Neural cell (in vitro differentiated cells): Measurements from ENCODE around the gene ITGB4. TPM values are rescaled to one million over a fixed set of nuclear protein-coding genes. Genes with fewer than 3 reads are reported as not detected.

Experiments used
- H2AFZ ChIP-seq: fragments of 200-600, 300-800 bp; sonication (generic), shearing (Covaris generic); 2 replicates; pipeline ENCODE4 v1.6.0; 2014; ENCODE audit warnings: low read depth, mild to moderate bottlenecking, antibody characterized with exemption, low read length, moderate library complexity
- H3F3A ChIP-seq: fragments of 200-600 bp; shearing (Covaris generic); 2 replicates; pipeline ENCODE4 v1.6.1; 2016; ENCODE audit warnings: mild to moderate bottlenecking, moderate library complexity, mixed read lengths, antibody characterized with exemption, low read length; ENCODE audit not compliant: insufficient read depth, poor library complexity, severe bottlenecking
- H3K27ac ChIP-seq: fragments of 200-600, 300-800 bp; sonication (generic), shearing (Covaris generic); 2 replicates; pipeline ENCODE4 v1.5.1; 2014; ENCODE audit warnings: mild to moderate bottlenecking, low read length, moderate library complexity
- H3K27me3 ChIP-seq: fragments of 300-800, 200-600 bp; sonication (generic), shearing (Covaris generic); 2 replicates; pipeline ENCODE4 v1.6.0; 2014; ENCODE audit warnings: mild to moderate bottlenecking, low read depth, low read length, moderate library complexity; ENCODE audit not compliant: insufficient read depth
- H3K36me3 ChIP-seq: fragments of 300-800, 200-600 bp; sonication (generic), shearing (Covaris generic); 2 replicates; pipeline ENCODE4 v1.5.1; 2014; ENCODE audit warnings: mild to moderate bottlenecking, antibody characterized with exemption, low read length, moderate library complexity; ENCODE audit not compliant: insufficient read depth
- H3K4me2 ChIP-seq: fragments of 300-800, 200-600 bp; sonication (generic), shearing (Covaris generic); 2 replicates; pipeline ENCODE4 v1.6.0; 2014; ENCODE audit warnings: mild to moderate bottlenecking, low read length
- H3K4me3 ChIP-seq: fragments of 300-800, 200-600 bp; sonication (generic), shearing (Covaris generic); 2 replicates; pipeline ENCODE4 v1.5.1; 2014; ENCODE audit warnings: mild to moderate bottlenecking, low read length, moderate library complexity
- H3K79me2 ChIP-seq: fragments of 200-600 bp; shearing (Covaris generic); replicated peaks from 2 replicates; pipeline ENCODE4 v1.6.0; 2014; ENCODE audit warnings: mild to moderate bottlenecking, low read length, moderate library complexity; ENCODE audit not compliant: insufficient read depth
- H3K9ac ChIP-seq: fragments of 300-800, 200-600 bp; sonication (generic), shearing (Covaris generic); 2 replicates; pipeline ENCODE4 v1.6.1; 2016; ENCODE audit warnings: mild to moderate bottlenecking, low read length, mixed read lengths
- H3K9me2 ChIP-seq: fragments of 200-600 bp; shearing (Covaris generic); 2 replicates; pipeline ENCODE4 v1.6.1; 2016; ENCODE audit warnings: mild to moderate bottlenecking, low read length, mixed read lengths; ENCODE audit not compliant: insufficient read depth
- H3K9me3 ChIP-seq: fragments of 200-600, 300-800 bp; sonication (generic), shearing (Covaris generic); 2 replicates; pipeline ENCODE4 v1.6.1; 2016; ENCODE audit warnings: mild to moderate bottlenecking, mixed run types, low read length, moderate library complexity, mixed read lengths
- H4K20me1 ChIP-seq: fragments of 200-600 bp; shearing (Covaris generic); 2 replicates; pipeline ENCODE4 v1.6.1; 2016; ENCODE audit warnings: mild to moderate bottlenecking, mixed run types; ENCODE audit not compliant: insufficient read depth
- CTCF ChIP-seq: fragments of 450-650 bp; IDR thresholded peaks from 2 replicates; pipeline ENCODE4 v1.5.1; 2014; ENCODE audit warnings: antibody characterized with exemption, mild to moderate bottlenecking, moderate library complexity; ENCODE audit not compliant: poor library complexity, severe bottlenecking
- EP300 ChIP-seq: fragments of 450-650 bp; conservative IDR thresholded peaks from 2 replicates; pipeline ENCODE4 v1.6.1; 2014; ENCODE audit warnings: antibody characterized with exemption, mild to moderate bottlenecking, moderate library complexity; ENCODE audit not compliant: poor library complexity, severe bottlenecking
- EZH2 ChIP-seq: fragments of 200-600, 300-800 bp; shearing (Covaris generic), sonication (generic); IDR thresholded peaks from 2 replicates; pipeline ENCODE4 v1.6.1; 2014; ENCODE audit warnings: antibody characterized with exemption, low read length, borderline replicate concordance, mild to moderate bottlenecking; ENCODE audit not compliant: insufficient read depth, poor library complexity, severe bottlenecking
- MXI1 ChIP-seq: fragments of 450-650 bp; conservative IDR thresholded peaks from 2 replicates; pipeline ENCODE4 v1.6.1; 2014; ENCODE audit warnings: antibody characterized with exemption, mild to moderate bottlenecking; ENCODE audit not compliant: poor library complexity, severe bottlenecking
- POLR2AphosphoS5 ChIP-seq: IDR thresholded peaks from 2 replicates; pipeline ENCODE4 v1.6.1; 2012
- RAD21 ChIP-seq: fragments of 450-650 bp; conservative IDR thresholded peaks from 2 replicates; pipeline ENCODE4 v1.6.1; 2014; ENCODE audit warnings: antibody characterized with exemption, mild to moderate bottlenecking, moderate library complexity
- REST ChIP-seq: IDR thresholded peaks from 2 replicates; pipeline ENCODE4 v1.6.1; 2012; ENCODE audit warnings: borderline replicate concordance
- SMC3 ChIP-seq: fragments of 450-650 bp; conservative IDR thresholded peaks from 2 replicates; pipeline ENCODE4 v1.6.1; 2014; ENCODE audit warnings: antibody characterized with exemption, mild to moderate bottlenecking, moderate library complexity; ENCODE audit not compliant: poor library complexity
- TAF1 ChIP-seq: IDR thresholded peaks from 2 replicates; pipeline ENCODE4 v1.6.1; 2012; ENCODE audit warnings: low read depth
- polyA plus RNA-seq: library from polyadenylated mRNA; depleted of rRNA; stranded (reverse); fragments of >200 nt; gene quantifications from 2 replicates; pipeline ENCODE4 v1.2.3, GENCODE V29; 2014

The ITGB4 gene
- polyA plus RNA-seq, 1 donor from 2014 or later, result not detected

GRCh38 chr17:75785016-75785890 lies 64.0 kb downstream of the ITGB4 start:
- peak overlapping the region; percentile 68 for H3K4me3 ChIP-seq
- no peaks in the 10 kb centered on the region for H3K36me3 ChIP-seq
- TF ChIP-seq POLR2AphosphoS5 (peak; percentile 95), TAF1 (peak; percentile 47), MXI1 (no peak), EP300 (peak; percentile 82), REST (peak; percentile 94), CTCF (no peak), SMC3 (no peak)
- no peaks in the 10 kb centered on the region for H3K9me2 ChIP-seq
- H3K79me2 ChIP-seq, result peaks cover 36% of the 10 kb centered on the region
- peaks cover 16% of the 10 kb centered on the region for H3F3A ChIP-seq
- H3K27me3 ChIP-seq, result no peaks in the 10 kb centered on the region
- H3K9ac ChIP-seq, result peak overlapping the region; percentile 93
- H4K20me1 ChIP-seq, result no peaks in the 10 kb centered on the region
- H2AFZ ChIP-seq, result peak overlapping the region; percentile 67
- H3K9me3 ChIP-seq, result no peaks in the 10 kb centered on the region
- H3K27ac ChIP-seq, result peak overlapping the region; percentile 98
- H3K4me2 ChIP-seq, result peak overlapping the region; percentile 78

GRCh38 chr17:75791254-75791653 lies 70.0 kb downstream of the ITGB4 start:
- TF ChIP-seq TAF1, result no peak
- no peak for TF ChIP-seq REST
- no peak for TF ChIP-seq RAD21
- TF ChIP-seq MXI1, result no peak
- TF ChIP-seq POLR2AphosphoS5, result no peak
- no peak for TF ChIP-seq SMC3
- TF ChIP-seq EP300, result no peak
- no peak for TF ChIP-seq CTCF
- TF ChIP-seq EZH2, result no peak
- H3K9me3 ChIP-seq, result no peaks in the 10 kb centered on the region
- H3K27me3 ChIP-seq, result no peaks in the 10 kb centered on the region
- H3F3A ChIP-seq, result no peaks in the 10 kb centered on the region
- H4K20me1 ChIP-seq, result no peaks in the 10 kb centered on the region
- no peak overlapping the region for H3K9ac ChIP-seq
- H3K27ac ChIP-seq, result no peak overlapping the region
- H3K4me3 ChIP-seq, result no peak overlapping the region
- no peaks in the 10 kb centered on the region for H3K36me3 ChIP-seq
- H3K79me2 ChIP-seq, result peaks cover 86% of the 10 kb centered on the region
- no peak overlapping the region for H2AFZ ChIP-seq
- H3K4me2 ChIP-seq, result no peak overlapping the region
- H3K9me2 ChIP-seq, result no peaks in the 10 kb centered on the region
